Measurements from ENCODE around the gene SPAG8.

- no peak for TF ChIP-seq POLR2AphosphoS5 (IDR thresholded peaks at IDR 0.05)
- TF ChIP-seq CTCF (IDR thresholded peaks at IDR 0.05), result no peak
Observed at GRCh38 chr9:35790025-35790384, 22.1 kb downstream of the SPAG8 start.

Measured in prostate gland (tissue), 2 donors.